NCI-H1105 (cell line): Measurements from ENCODE around the gene PCNX2.
"Not testable (repeated sequence)": the region's sequence is repeated elsewhere in the genome, so short reads cannot be mapped to it uniquely, and the experiment has no call there.

Experiments used
- DNase-seq: peaks from one replicate; lab custom pipeline; 2025; lab: John Stamatoyannopoulos, UW

Gene PCNX2

DNA sequence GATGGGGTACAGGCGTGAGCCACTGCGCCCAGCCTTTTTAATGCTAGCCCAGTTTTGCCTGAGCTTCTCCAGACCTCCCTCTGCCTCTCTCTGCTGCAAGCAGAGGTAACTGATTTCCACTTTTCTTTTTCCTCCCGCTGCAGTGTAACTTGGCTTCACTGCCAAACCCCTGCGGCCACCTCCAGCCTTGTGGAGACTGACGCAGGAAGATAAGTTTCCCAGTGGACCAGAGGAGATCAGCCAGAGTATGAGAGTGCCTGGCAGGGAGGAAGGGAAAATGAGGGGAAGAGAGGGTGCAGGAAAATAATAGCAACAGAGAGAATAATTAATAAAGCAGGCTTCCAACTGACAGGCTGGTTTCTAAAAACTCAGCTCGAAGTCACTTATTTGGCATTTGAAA is 143.7 kb downstream of the PCNX2 start:
- no peak for DNase-seq

DNA sequence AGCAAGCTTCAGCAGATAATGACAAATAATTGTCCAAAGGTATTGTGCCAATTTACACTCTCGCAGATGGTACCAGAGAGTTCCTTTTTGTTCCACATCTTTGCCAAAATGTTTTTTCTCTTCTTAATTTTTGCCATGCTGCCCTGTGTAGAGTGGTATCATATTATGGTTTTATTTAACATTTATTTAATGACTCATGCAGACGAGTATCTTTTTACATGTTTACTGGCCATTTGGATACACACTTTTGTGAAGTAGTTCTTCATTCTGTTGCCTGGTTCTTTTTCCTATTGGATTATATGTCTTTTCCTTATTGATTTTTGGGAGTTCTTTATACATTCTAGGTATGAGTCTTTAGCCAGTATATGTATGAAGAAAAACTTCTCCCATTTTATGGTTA is 151.1 kb downstream of the PCNX2 start:
- DNase-seq = no peak

GRCh38 chr1:233143241-233143640 is 152.3 kb downstream of the PCNX2 start:
- no peak for DNase-seq

- no peak for DNase-seq
Measured at GRCh38 chr1:233140974-233141373, 154.6 kb downstream of the PCNX2 start.

DNA sequence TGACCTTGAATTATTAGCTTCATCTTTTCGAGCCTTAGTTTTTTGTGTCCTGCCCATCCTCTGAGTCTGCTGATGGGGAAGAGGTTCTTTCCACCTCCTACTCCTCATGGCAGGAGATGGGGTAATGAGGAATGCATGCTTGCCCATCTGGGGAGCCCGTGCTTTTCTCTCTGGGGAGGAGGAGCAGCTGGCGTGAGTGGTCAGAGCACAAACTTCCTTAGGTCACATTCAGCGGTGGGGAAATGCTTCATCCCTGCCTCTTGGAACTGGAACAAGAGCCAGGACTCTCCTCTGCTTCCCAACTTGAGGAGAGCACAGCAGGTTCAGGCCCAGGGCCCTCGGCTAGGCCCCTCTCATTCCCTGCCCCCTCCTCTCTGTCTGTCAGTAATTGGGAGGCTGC is 155.0 kb downstream of the PCNX2 start:
- no peak for DNase-seq

GRCh38 chr1:233138788-233139585 is 156.5 kb downstream of the PCNX2 start:
- DNase-seq = no peak

DNA sequence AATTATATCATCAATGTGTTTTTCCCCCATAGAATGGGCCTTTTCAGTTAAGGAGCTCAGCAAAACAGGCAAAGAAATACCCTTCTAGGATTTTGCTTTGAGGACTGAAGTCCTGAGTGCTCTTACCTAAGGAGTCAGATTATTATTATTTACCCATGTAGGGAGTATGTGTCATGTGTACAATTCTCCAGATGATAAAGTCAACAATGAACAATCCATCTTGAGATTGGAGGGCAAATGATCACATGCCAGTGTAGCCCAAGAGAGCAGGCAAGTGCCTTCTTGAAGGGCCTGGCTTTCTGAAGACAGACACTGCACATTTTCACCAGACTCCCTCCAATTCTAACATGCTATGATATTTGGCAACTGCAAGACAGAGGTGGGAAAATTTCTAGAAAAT is 159.7 kb downstream of the PCNX2 start:
- DNase-seq = no peak

DNA sequence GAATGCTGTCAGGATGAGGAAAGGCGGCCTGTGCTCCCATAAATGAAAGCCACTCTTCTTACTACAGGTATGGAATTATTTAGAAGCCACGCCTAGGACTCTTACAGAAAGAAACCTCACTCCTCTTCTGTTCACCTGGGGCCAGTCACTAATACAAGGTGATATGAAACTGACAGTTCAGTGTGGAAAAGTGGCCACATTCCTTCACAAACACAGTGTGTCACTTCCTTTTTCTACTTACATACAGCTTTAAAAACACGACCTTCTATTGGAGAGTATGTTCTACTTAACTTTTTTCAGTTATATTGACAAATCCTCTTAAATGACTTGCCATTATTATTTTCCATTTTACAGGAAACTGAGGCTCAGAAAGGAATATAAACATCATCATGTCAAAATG is 163.1 kb downstream of the PCNX2 start:
- DNase-seq = no peak

DNA sequence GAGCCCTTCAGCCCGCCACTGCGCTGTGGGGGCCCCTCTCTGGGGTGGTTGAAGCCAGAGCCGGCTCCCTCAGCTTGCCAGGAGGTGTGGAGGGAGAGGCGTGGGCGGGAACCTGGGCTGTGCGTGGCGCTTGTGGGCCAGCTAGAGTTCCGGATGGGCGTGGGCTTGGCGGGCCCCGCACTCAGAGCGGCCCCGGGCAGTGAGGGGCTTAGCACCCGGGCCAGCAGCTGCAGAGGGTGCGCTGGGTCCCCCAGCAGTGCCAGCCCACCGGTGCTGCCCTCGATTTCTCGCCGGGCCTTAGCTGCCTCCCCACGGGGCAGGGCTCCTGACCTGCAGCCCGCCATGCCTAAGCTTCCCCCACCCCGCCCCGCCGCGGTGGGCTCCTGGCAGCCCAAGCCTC is 166.5 kb downstream of the PCNX2 start:
- not testable (repeated sequence) for DNase-seq

DNA sequence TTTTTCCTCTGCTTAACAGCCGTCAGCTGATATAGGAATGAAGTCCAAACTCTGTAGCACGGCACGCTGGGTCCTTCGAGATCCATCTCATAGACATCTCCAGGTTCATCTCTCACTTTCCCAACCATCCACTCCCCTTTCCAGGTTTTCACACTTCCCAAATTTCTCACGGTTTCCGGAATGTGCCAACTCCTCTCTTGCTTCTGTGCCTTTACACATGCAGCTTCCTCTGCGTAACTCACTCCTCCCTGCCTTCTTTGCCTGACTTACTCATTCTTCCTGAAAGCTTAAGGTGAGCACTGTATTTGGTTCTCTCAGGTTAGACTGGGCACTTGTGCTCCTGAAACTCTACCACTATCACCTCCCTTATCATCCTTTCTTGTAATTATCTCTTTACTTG is 168.4 kb downstream of the PCNX2 start:
- no peak for DNase-seq

GRCh38 chr1:233122779-233123178 is 172.7 kb downstream of the PCNX2 start:
- no peak for DNase-seq

DNA sequence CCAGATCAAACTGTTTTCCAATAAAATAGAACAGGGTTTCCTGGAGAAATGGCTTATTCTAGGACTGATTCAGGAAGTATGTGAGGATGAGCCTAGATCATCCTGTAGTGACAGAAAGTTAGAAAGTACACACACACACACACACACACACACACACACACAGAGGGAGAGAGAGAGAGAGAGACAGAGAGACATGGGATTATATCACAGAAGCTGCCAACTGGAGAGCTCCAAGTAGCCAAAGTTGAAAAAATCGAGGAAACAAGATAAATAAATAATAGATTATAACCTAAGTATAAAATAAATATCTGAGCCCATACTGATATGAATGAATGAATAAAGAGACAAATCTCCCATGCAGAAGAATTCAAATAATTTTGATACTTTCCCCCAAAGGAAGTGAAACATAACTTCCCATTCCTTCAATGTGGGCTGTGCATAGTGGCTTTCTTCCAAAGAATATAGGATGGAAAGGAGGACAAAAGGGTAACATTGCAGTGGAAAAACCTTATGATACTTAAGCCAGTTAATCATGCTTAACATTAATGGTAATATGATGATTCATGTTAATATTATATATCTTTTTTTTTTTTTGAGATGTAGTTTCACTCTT is 173.5 kb downstream of the PCNX2 start:
- DNase-seq = no peak

GRCh38 chr1:233114860-233115259 is 180.7 kb downstream of the PCNX2 start:
- DNase-seq = no peak

- no peak for DNase-seq
Measured at GRCh38 chr1:233114159-233114558, 181.4 kb downstream of the PCNX2 start.

DNA sequence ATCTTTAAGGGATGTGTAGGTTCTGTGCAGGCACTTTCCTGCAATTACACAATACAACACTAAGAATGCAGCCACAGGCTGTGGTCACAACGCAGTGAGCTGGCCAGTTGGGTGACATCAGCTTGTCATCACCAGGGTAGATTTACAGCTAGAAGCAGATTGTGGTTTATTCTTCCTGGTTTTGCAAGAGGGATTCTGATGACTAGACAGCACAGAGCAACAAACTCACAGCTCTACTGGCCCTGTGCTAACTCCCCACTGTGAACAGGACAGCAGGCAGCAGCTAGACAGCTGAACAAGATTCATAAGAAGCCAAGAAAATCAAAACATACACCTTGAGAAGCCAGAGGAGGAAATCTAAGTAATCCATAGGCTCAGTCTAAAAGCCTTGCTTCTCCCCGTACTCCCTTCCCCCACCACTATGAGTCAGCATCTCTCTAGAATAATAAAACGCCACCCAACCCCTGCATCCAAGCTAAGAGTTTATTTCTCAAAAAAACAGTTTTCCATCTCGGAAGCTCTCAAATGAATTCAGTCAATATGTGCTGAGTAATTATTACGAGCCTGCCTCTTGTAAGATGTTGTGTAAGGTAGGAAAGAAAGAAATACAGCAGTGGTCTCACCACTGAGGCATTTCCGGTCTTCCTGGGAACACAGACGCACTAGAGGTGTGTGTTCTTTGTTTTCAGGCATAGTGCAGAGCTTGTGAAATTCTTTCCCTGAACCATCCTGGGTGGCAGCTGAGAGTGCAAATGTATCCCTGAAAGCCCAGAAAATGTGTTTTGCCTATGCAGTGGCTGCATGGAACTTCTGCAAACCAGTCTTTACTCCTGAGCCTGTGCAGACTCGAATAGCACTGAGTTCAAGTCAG is 182.3 kb downstream of the PCNX2 start:
- no peak for DNase-seq

DNA sequence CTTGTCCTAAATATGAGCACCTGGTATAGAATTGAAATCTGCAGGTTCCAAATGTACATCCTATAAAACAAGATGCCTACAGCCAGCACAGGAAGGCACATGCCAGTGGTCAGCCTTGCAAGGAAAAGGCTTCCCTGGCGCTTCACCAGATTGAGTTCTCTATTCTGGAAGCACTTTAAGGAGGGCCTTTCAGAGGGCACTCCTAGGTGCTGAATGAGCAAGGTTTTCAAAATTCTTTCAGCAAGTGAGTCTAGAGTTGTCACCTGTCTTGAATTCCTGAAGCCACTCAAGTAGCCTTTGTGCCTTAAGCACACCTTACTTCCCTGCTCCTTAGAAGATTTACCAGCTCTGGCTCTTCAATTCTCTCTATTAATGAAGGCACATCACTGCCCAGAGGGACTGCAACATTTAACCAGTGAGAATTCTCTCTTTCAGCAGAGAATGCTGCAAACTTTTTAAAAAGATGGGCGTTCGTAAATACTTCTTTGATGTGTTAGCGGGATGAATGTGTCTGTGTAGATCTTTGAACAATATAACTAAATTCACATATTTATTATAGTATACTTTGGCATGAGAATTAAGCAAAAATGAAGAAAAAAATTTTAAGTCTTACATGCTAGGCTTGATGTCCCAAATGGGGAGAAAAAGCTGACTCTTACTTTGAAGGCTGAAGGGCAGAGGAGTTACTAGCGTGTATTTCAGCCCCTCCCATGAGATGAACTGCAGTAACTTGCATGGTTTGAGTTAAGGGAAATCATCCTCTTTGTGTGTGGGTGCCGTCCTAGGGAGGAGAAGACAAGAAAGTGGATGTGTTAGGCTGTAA is 183.1 kb downstream of the PCNX2 start:
- no peak for DNase-seq

DNA sequence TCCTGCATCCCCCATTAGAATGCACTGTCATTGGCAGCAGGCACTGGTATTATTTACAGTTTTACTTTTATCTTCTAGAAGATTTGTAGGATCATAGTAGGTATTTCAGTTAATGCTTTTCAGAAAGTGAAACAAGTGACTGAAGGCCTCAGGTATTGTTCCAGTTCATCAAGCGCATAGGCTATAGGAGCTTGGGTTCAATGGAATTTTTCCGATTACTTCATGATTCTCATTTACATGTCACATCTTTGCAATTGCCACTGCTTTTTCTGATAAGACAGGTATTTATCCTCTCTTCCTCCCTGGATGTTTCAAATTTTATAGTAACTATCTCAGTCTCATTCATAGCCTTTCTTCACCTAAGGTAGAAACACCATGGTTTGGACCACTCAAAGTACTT is 183.8 kb downstream of the PCNX2 start:
- no peak for DNase-seq

DNA sequence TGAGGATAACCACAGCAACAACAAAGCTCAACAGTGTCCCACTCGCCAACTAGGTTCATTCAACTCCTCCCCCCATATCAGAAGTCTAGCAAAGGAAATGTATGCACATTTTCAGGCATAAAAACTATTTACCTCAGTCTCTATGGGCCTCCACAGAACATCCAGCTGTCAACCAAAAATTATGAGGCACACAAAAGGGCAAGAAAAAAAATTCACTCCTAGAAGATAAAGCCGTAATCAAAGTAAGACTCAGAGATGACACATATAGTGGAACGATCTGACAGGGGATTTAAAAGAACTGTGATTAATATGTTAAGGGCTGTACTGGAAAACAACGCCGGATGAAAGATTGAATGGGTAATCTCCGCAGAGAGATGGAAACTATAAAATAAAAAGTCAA is 186.4 kb downstream of the PCNX2 start:
- DNase-seq = no peak

DNA sequence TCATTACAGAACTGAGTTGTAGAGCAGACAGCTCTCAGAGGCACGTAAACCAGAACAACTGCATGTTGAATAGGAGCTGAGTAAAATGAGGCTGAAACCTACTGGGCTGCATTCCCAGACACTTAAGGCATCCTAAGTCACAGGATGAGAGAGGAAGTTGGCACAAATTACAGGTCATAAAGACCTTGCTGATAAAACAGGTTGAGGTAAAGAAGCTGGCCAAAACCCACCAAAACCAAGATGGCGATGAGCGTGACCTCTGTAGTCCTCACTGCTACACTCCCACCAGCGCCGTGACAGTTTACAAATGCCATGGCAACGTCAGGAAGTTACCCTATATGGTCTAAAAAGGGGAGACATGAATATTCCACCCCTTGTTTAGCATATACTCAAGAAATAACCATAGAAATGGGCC is 187.8 kb downstream of the PCNX2 start:
- DNase-seq = not testable (repeated sequence)

DNA sequence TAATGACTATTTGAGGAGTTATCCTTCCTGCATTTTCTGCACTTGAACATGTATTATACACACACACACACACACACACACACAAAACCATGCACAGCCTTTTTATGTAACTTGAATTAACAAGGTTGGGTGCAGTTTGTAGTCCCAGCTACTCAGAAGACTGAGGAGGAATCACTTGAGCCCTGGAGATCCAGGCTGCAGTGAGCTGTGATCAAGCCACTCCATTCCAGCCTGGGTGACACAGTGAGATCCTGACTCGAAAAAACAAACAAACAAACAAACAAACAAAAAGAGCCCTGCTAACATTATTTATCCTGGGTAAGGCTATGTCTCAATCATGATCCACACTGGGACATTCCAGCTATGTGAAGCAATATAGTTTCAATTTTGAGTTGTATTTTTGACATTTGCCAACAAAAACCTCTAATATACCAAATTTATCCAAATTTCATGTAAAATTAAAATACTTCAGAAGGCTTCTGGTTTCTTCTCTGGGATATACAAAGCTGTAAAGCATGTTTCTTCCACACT is 188.3 kb downstream of the PCNX2 start:
- DNase-seq = no peak

GRCh38 chr1:233105225-233105624 is 190.3 kb downstream of the PCNX2 start:
- DNase-seq = no peak

- no peak for DNase-seq
Measured at GRCh38 chr1:233102341-233102740, 193.2 kb downstream of the PCNX2 start.
